Left kidney (tissue), 2 donors: Measurements from ENCODE around the gene TSPAN32. TPM values are rescaled to one million over a fixed set of nuclear protein-coding genes. Genes with fewer than 3 reads are reported as not detected.
"Not testable (repeated sequence)": the region's sequence is repeated elsewhere in the genome, so short reads cannot be mapped to it uniquely, and the experiment has no call there.

ENCODE experiments used
- DNase-seq: peaks from one replicate; pipeline ENCODE4 v3.0.0-alpha.2; 2013
- polyA plus RNA-seq: library from polyadenylated mRNA; unstranded; fragments of 120-200 nt; gene quantifications from one replicate; pipeline ENCODE4 v1.2.1, GENCODE V29; 2013; ENCODE audit not compliant: insufficient read length

Gene TSPAN32
- polyA plus RNA-seq, 1 donor: 1.9 TPM

- DNase-seq: not testable (repeated sequence)
Observed at GRCh38 chr11:2286350-2286749, 15.5 kb upstream of the TSPAN32 start.

- DNase-seq: no peak
Observed at GRCh38 chr11:2287091-2287490, 14.7 kb upstream of the TSPAN32 start.

- no peak for DNase-seq
Observed at GRCh38 chr11:2289350-2289749, 12.5 kb upstream of the TSPAN32 start.

GRCh38 chr11:2289859-2290258 is 12.0 kb upstream of the TSPAN32 start:
- no peak for DNase-seq

DNA sequence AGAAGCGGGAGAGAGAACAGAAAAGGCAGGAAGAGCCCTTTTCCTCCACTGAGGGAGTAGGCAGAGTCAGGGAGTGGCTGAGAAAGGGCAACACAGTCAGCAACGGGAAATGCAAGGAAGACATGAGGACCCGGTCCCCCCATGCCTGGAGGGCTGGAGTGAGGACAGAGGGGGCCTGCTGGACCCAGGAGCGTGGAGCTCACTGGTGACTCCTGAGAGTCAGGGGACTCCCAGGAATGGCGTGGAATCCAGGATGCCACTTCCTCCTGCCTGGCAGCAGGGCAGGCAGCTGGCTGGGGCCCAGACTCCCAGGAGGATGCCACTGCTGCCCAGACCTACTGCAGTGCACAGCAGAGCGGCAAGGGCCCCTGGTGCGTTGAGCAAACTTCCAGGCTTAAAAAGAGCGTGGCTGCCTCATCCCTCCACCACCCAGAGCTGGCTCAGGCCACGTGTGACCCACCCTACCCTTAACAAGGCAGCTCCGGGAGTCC is 11.4 kb upstream of the TSPAN32 start:
- DNase-seq: no peak

- no peak for DNase-seq
Observed at GRCh38 chr11:2293531-2293971, 8.3 kb upstream of the TSPAN32 start.

- DNase-seq: no peak
Observed at GRCh38 chr11:2293984-2294925, 7.6 kb upstream of the TSPAN32 start.

DNA sequence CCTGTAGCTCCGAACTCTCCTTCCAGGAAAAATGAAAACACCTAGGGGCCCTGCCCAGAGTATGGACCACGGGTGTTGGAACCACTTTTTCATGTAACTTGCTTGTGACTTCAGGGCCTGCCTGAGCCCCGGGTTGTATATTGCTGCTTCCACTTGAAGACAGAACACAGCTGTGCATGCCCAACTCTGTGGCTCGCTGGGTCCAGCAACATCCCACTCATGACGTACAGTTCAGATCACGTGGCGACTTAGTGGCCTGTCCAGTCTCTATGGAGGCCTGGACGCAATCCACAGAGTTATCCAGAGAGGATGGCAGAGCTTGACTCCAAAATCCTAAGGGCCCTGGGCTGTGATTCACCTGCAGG is 6.9 kb upstream of the TSPAN32 start:
- DNase-seq: no peak

- DNase-seq: no peak
Observed at GRCh38 chr11:2295971-2296912, 5.6 kb upstream of the TSPAN32 start.

DNA sequence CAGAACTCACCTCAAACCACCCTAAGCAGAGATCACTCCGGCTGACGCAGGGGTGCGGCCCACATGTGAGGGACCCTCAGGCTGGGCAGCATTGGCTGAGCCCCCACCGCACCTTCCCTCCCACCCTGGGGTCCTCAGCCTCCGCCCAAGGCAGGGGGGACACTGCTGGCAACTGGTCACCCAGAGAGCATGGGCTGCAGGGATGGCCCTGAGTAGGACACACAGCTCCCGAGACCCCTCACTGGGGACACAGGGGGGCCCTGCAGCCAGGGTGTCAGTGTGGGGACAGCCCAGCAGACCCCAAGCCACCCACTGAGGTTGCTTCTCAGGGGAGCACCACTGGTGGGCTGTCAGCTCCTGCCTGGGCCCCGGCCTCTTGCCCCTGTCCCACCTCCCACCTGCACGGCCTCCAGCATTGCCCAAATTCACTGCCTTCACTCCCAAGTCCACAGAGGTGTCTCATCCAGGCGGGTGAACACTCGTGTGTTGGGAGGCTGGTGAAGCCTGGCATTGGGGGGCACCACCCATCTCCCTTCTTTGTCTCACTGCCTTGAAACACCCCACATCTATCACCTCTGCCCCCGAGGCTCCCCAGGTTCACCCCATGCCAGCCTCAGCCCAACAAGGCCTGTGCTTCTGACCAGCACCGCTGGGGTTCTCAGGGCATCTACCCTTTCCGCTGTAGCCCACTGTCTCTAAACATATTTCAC is 4.7 kb upstream of the TSPAN32 start:
- no peak for DNase-seq

- DNase-seq: no peak
Observed at GRCh38 chr11:2297623-2298030, 4.2 kb upstream of the TSPAN32 start.

DNA sequence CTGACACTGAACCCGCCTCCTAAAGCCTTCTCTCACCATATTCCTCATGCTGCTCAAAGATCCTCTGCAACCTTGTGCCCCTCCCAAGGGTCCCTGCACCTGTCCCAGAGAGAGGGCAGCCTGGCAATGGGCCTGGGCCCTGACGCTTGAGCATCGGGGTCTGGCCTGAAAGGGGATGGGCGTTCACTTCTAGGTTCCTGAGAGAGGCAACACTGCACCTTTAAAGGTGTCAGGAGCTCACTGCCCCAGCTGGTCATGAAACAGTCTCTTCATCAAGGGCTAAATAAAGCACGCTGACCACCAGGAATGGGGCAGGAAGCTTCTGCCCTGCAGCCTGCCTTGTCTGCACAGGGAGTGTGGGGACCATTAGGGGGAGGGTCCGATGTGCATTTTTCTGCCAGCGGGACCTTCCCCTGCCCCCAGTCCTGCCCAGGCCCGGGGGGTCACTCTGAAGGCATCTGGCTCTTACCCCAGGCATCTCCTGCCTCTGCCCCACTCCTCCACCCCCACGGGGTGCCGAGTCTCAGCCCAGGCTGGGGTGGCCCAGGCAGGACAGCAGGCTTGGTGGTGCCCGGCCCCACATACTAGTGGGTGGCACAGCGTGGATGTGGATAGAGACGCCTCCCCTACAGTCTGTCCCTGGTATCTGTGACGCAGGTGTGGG is 3.5 kb upstream of the TSPAN32 start:
- DNase-seq: no peak

GRCh38 chr11:2298795-2299761 is 2.7 kb upstream of the TSPAN32 start:
- DNase-seq: no peak

DNA sequence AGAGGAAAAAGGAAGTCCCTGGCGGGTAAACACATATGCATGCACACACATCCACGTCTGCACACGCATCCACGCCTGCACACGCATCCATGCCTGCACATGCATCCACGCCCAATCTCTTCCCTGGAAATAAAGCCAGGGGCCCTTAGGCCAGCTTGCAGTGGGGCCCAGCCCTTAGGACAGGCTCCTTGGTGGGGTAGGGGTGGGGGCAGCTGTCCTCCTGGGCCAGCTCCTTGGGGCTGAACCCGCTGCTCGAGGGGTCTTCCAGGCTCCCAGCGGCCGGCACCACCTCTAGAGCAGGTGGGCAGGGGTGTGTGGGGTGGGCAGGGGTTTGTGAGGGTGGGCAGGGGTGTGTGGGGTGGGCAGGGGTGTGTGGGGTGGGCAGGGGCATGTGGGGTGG is 2.0 kb upstream of the TSPAN32 start:
- no peak for DNase-seq

GRCh38 chr11:2300290-2300935 is 1.4 kb upstream of the TSPAN32 start:
- no peak for DNase-seq

DNA sequence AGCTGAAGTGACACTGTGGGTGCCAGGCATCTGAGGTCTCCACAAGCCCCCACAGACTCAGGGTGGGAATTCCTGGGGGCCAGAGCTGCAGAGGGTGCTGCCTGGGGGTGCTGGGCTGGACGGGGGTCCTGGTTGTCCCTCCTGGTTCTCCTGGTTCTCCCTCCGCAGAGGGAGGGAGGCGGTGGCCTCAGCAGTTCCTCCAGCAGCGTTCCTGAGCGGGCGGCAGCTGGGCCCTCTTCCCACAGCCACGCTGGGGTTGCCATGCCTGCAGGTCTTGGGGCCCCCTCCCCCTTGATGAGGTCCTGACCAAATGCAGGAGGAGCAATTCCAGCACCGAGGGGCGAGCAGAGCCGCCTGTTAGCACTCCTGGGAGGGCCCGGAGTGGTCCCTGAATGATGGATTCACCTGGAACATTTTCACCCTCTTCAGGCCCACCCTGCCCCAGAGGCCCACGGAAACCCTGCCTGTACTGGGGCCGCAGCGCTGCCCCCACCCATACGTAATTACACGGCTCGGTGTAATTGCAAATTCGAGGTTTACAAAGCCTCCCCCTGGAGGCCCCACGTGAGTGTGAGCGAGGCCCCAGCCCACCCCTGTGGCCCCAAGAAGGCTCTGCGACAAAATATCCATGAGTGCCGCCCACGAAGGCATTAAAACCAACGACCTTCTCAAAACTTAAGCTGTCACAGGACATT is 730 bp upstream of the TSPAN32 start:
- no peak for DNase-seq

GRCh38 chr11:2302306-2302895 is 588 bp downstream of the TSPAN32 start:
- no peak for DNase-seq

DNA sequence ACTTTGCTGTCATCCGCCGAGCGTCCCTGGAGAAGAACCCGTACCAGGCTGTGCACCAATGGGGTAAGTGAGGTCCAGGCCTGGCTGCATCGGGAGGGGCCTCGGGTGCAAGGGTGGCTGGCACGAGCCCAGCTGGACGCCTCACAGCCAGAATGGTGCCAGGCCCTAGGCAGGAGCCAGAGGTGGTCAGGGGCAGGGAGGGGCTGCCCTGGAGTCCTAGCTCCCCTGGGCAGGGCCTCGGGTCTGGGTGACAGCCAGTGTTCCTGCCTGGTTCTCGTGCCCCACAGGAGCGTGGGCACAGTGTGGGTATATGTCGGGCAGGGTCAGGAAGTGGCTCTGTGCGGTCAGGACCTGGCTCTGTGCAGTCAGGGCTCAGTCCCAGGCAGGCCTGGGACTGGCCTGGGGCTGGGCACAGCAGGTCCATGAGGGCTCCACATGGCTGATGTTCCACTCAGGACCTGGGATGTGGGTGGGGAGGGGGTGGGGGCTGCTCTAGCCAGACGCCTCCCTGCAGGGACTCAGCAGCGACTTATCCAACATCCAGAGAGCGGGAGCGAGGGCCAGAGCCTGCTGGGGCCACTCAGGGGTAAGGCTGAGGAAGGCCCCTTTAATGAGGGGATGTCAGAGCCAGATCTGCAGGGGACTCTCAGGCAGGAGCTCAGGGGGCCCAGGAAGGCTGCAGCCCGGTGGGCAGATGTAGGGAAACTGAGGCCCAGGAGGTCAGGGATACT is 1.2 kb downstream of the TSPAN32 start:
- DNase-seq: no peak
